Skeletal muscle satellite cell (primary cell): ENCODE data around the gene TOP3B.

Source experiments
- H3K27me3 ChIP-seq: 2 replicates; pipeline ENCODE4 v1.7.0; 2013; ENCODE audit warnings: low read length; ENCODE audit not compliant: control insufficient read depth, insufficient read depth
- H3K36me3 ChIP-seq: 2 replicates; pipeline ENCODE4 v1.7.0; 2013; ENCODE audit warnings: mild to moderate bottlenecking, control low read depth, low read length; ENCODE audit not compliant: insufficient read depth
- H3K4me1 ChIP-seq: 2 replicates; pipeline ENCODE4 v1.7.0; 2013; ENCODE audit warnings: low read length; ENCODE audit not compliant: control insufficient read depth, insufficient read depth
- H3K4me2 ChIP-seq: 2 replicates; pipeline ENCODE4 v1.7.0; 2013; ENCODE audit warnings: mild to moderate bottlenecking, low read length
- H3K4me3 ChIP-seq: 2 replicates; pipeline ENCODE4 v1.7.0; 2013; ENCODE audit warnings: low read length
- H3K9ac ChIP-seq: 2 replicates; pipeline ENCODE4 v1.7.0; 2013; ENCODE audit warnings: mild to moderate bottlenecking, low read depth, low read length, moderate library complexity
- H3K9me3 ChIP-seq: replicated peaks from 2 replicates; pipeline ENCODE4 v1.7.0; 2013; ENCODE audit warnings: mild to moderate bottlenecking, control low read depth, low read length

TOP3B gene

DNA sequence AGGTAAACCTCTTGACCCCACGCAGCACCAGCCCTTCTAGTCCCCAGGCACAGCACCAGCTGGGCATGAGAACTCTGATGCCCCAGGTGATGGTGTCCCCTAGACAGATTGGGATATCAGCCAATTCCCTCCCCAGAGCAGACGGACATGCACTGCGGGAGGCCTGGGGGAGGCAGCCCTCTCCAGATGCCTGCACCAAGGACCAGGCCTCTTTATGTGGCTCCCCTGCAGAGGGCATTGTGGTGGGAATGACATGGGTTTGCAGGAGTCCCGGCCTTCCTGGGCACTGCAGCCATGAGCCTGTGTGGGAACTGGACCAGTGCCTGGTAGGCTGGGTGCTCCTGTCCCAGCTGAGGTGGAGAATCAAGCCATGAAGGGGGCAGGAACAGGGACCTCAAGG is 55.9 kb downstream of the TOP3B start:
- Histone ChIP-seq H3K4me3 (no peak overlapping the region), H3K9ac (no peak overlapping the region), H3K4me1 (no peaks in the 10 kb centered on the region), H3K27me3 (no peaks in the 10 kb centered on the region), H3K9me3 (no peaks in the 10 kb centered on the region), H3K4me2 (no peak overlapping the region), H3K36me3 (peaks cover 55% of the 10 kb centered on the region)

DNA sequence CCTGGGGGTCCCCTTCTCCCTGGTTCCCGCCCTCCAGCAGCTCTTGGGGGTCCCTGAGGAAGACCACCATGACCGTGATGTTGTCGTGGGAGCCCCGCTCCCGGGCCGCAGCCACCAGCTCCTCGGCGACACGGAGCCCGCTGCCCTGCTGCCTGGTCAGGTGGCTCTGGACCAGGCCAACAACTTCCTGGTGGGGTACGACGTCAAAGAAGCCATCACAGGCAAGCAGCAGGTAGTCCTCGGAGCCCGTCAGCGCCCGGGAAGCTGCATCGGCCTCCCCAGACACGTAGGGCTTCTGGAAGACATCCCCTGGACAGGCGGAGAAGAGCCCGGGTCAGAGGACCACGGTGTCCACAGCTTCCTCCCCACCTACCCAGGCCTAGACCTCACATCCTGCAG is 59.4 kb downstream of the TOP3B start:
- Histone ChIP-seq H3K4me3 (no peak overlapping the region), H3K36me3 (peaks cover 23% of the 10 kb centered on the region), H3K9me3 (no peaks in the 10 kb centered on the region), H3K9ac (no peak overlapping the region), H3K4me2 (no peak overlapping the region), H3K4me1 (no peaks in the 10 kb centered on the region), H3K27me3 (no peaks in the 10 kb centered on the region)

DNA sequence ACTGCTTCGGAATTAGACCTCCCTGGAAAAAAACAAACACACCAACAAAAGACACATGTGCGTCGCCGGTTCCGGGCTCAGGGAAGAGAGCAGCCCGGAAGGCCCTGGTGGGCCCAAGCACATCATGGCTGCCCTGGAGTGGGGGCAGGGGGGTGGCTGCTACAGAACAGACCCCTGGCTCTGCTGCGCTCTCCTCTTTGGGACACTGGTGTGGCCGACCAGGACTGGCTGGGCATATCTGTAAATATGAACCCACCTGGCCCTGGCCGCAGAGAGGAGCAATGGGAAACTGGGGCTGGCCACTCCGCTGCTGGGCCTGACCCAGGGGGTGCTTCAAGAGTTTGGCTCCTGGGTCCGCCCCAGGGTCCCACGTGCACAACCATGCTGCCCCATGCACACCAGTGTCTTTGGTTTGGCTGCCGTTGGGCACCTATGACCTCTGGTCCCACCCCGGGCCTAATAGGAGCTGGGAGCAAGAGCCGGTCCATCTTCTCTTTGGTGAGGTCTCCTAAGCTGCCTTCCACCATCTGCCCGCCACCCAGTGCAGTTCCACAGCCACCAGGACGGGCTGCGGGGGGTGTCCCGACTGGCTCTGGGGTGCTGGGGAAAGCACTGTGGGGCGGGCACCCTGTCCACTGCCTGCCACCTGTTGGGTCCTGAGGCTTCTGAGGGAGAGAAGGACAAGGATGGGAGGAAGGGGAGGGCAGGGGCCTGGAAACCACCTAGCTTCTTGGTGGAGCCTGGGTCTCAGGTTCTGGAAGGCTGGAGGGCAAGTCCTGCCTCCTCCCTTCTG is 60.0 kb downstream of the TOP3B start:
- Histone ChIP-seq H3K36me3 (peaks cover 21% of the 10 kb centered on the region), H3K4me2 (no peak overlapping the region), H3K27me3 (no peaks in the 10 kb centered on the region), H3K9ac (no peak overlapping the region), H3K9me3 (no peaks in the 10 kb centered on the region), H3K4me3 (no peak overlapping the region), H3K4me1 (peaks cover under 1% of the 10 kb centered on the region)

DNA sequence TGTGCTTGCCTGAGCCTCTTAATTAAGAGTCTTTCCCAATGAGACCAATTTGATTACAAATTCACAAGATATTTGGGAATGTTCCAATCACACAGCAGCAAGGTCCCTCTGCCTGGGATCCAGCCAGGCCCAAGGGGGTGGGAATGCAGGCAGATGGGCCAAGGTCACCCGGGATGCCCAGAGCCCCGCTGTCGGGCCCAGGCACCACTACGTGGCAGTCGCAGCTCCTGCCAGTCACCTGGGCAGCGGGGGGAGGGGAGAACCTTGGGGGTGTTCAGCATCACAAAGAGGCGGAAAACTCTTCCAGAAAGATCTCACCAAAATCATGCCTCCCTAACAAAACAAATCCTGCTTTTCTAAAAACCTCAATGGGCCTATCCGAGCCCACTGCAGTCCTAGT is 60.9 kb downstream of the TOP3B start:
- Histone ChIP-seq H3K4me1 (peaks cover 6% of the 10 kb centered on the region), H3K9ac (no peak overlapping the region), H3K4me3 (no peak overlapping the region), H3K36me3 (peaks cover 15% of the 10 kb centered on the region), H3K4me2 (no peak overlapping the region), H3K9me3 (no peaks in the 10 kb centered on the region), H3K27me3 (no peaks in the 10 kb centered on the region)

DNA sequence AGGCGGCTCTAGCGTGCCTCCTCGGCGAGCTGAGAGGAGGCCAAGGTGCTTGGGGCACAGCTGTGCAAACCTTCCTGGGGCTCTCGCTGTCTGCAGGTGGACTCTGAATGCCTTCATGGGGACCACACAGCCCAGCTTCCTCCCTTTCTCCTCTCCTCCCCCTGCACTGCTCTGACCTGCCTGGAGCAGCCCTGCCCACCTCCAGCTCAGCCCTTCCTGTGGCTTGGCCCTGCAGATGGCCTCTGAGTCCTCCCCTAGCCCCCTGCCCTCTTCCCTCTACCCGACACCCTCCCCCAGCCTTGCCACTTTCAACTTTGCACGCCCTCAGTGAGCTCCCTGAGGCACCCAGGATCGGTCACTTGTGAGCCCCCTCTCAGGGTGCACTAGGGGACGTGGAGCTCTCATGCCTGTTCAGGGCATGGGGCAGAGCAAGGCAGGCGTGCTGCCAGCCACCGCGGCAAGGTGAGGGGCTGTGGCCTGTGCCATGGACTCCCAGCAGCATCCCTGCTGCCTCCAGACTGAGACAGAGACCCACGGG is 61.3 kb downstream of the TOP3B start:
- no peaks in the 10 kb centered on the region for H3K27me3 ChIP-seq
- no peak overlapping the region for H3K4me3 ChIP-seq
- H3K4me2 ChIP-seq: no peak overlapping the region
- peaks cover 6% of the 10 kb centered on the region for H3K4me1 ChIP-seq
- no peaks in the 10 kb centered on the region for H3K9me3 ChIP-seq
- peaks cover 11% of the 10 kb centered on the region for H3K36me3 ChIP-seq
- H3K9ac ChIP-seq: no peak overlapping the region

DNA sequence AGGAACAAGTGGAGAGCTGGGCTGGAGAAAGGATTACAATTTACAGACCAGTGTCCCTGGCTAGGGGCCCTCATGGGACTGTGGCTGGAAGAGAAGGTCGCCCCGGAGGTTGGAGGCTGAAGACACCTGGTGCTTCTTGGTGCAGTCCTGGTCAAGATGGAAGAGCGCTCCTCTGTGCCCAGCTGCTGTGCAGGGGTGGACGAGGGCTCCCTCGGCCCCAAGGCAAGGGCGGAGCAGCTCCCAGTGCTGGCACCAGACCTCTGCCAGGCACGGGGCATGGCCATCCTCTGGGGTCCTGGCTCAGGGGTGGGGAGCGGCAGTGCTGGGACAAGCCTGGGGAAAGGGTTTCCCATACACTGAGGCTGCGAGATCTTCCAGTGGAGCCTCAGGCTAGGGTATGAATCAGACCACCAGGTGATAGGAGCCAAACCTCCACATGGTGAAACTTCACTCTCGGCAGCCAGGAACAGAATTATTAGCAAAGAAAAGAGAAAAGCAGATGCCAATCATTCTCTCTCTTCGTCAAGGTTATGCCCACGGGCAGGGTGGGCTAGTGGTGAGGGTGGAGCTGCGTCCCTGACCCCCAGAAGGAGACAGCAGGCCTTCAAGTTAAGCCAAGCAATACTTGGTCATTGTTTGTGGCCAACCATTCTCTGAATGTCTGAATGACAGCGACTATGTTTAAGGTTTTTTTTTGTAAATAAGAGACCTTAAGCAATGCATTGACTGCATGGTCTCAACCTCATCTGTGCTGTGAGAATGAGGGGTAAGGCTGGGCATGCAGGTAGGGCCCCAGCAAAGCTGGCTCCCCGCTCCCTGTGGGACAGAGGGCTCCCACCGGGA is 62.0 kb downstream of the TOP3B start:
- Histone ChIP-seq H3K4me2 (no peak overlapping the region), H3K4me1 (peaks cover 6% of the 10 kb centered on the region), H3K9ac (no peak overlapping the region), H3K4me3 (no peak overlapping the region), H3K36me3 (peaks cover 8% of the 10 kb centered on the region), H3K9me3 (no peaks in the 10 kb centered on the region), H3K27me3 (no peaks in the 10 kb centered on the region)

DNA sequence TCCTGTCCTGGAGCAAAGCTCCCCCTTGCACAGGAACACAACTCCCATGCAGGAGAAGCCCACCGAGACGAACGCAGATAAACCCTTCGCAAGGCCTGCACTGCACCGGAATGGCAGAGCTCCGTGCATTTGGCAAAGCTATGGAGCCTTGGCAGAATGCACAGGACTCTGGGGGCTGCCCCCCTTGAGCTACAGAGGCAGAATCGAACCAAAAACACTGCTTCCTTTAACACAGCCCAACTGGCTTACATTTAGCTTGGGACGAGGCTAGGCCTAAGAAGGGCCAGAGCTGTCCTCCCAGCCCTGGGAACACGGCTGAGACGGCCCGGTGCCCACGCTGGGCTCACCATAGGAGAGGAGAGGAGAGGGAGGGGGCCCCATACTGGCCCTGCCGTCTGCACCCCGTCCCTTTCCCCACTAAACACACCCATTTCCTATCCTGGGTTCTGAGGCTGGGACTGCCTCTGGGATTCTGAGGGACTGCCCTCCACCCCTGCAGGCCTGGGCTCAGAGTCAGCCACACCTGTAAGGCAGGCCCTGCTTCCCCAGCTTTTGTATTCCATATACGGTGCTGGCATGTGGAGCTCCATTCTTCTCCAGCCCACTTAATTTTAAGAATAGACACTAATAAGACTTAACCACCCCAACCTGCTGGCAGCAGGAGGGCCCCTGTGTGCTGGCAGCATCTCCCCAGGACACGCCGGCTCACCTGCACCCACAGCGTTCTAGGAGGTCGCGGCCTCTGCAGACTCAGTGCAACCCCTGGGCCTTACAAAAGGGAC is 62.9 kb downstream of the TOP3B start:
- H3K9me3 ChIP-seq: no peaks in the 10 kb centered on the region
- H3K4me2 ChIP-seq: no peak overlapping the region
- H3K9ac ChIP-seq: no peak overlapping the region
- H3K4me1 ChIP-seq: peaks cover 6% of the 10 kb centered on the region
- H3K4me3 ChIP-seq: no peak overlapping the region
- H3K27me3 ChIP-seq: no peaks in the 10 kb centered on the region
- peaks cover 3% of the 10 kb centered on the region for H3K36me3 ChIP-seq

DNA sequence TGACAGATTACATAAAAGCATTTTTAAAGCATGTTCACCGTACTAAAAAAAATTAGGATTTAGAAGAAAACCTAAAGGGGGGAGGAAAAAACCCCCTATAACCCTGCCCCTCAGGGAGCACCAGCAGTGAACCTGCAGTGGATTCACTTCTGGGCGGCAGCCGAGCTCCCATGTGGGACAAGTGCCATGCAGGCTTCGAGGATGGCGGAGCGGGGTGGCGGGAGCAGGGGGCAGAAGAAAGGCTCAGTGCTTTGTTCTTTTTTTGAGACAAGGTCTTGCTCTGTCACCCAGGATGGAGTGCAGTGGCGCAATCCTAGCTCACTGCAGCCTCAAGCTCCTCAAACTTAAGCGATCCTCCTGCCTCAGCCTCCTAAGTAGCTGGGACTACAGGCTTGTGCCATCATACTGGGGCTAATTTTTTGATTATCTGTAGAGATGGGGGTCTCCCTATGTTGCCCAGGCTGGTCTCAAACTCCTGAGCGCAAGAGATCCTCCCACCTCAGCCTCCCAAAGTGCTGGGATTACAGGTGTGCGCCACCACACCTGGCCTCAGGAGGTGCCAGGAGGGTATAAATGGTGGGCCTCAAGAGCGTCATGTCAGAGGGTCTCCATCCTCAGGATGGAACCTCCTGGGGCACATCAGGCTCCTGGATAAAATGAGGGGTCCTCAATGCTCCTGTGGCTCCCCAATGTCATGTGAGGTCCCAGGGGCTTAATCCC is 64.0 kb downstream of the TOP3B start:
- Histone ChIP-seq H3K4me2 (no peak overlapping the region), H3K27me3 (no peaks in the 10 kb centered on the region), H3K9me3 (no peaks in the 10 kb centered on the region), H3K4me1 (peaks cover 6% of the 10 kb centered on the region), H3K4me3 (no peak overlapping the region), H3K9ac (no peak overlapping the region), H3K36me3 (no peaks in the 10 kb centered on the region)

DNA sequence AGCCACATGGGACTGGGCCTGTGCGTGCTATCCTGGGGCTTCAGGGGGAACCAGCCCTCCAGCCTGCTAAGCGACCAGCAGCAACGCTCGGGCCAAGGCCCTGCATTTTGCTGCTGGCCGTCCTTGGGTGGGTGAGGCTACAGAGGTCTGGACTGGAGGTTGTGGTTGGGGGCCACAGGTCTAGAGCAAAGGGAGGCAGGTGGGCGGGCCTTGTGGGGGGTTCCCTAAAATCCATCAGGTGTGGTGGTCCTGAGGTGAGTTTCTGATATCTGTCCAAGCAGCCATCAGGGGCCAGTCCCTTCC is 64.7 kb downstream of the TOP3B start:
- peaks cover 6% of the 10 kb centered on the region for H3K4me1 ChIP-seq
- H3K4me2 ChIP-seq: no peak overlapping the region
- H3K9ac ChIP-seq: no peak overlapping the region
- H3K27me3 ChIP-seq: no peaks in the 10 kb centered on the region
- H3K36me3 ChIP-seq: no peaks in the 10 kb centered on the region
- H3K9me3 ChIP-seq: no peaks in the 10 kb centered on the region
- no peak overlapping the region for H3K4me3 ChIP-seq

DNA sequence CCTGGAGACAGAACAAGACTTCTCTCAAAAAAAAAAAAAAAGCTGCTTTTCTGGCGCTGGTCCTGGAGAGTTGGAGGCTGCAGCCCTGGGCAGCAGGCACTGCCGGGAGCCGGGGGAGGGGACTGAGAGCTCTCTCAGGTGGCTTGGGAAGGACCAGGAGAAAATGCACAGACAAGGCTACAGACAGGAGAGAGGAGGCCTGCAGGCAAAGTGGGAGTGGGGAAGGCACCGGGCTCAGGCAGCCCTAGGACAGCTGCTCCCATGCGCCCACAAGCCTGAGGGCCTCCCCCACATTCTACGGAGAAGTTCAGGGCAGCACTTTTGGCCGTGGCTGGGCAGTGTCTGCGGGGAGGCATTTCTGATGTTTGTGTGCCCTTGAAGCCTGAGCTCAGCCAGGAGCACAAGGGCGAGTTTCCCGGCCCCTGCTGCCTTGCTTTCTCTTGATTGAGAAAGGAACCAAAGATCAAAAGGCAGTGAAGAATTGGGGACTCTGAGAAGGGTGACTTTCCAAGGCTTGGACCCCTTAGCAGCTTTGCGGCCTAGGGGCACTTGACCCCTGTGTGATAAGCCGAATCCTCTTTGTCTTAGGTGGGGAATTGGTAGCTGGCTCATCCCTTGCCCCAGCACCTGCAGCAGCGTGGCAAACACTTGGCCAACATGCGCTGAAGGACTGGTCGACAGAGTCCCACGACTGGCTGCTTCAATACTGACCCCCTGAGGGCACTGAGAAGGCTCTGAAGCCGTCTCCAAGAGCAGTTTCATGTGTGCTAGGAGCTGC is 65.2 kb downstream of the TOP3B start:
- Histone ChIP-seq H3K27me3 (no peaks in the 10 kb centered on the region), H3K9ac (no peak overlapping the region), H3K9me3 (no peaks in the 10 kb centered on the region), H3K36me3 (no peaks in the 10 kb centered on the region), H3K4me1 (peaks cover 6% of the 10 kb centered on the region), H3K4me3 (no peak overlapping the region), H3K4me2 (peak overlapping the region; percentile 21)
